Measurements from ENCODE around the gene TANC1.

Gene TANC1

GRCh38 chr2:158979772-158980171, 11.3 kb downstream of the TANC1 start:
- DNase-seq (ENCODE audit: insufficient read length) (no peak), FAIRE-seq (no peak)
- TF ChIP-seq POLR2A (IDR thresholded peaks at IDR 0.05; ENCODE audit: low read depth, low read length) (no peak), POLR2AphosphoS5 (IDR thresholded peaks at IDR 0.05; ENCODE audit: low read depth, low read length) (no peak), TAF1 (IDR thresholded peaks at IDR 0.05; ENCODE audit: borderline replicate concordance, low read depth, low read length) (no peak)

GRCh38 chr2:158984604-158985135, 16.2 kb downstream of the TANC1 start:
- DNase-seq (ENCODE audit: insufficient read length) (no peak), FAIRE-seq (no peak)
- TF ChIP-seq TAF1 (IDR thresholded peaks at IDR 0.05; ENCODE audit: borderline replicate concordance, low read depth, low read length) (no peak), POLR2A (IDR thresholded peaks at IDR 0.05; ENCODE audit: low read depth, low read length) (no peak), POLR2AphosphoS5 (IDR thresholded peaks at IDR 0.05; ENCODE audit: low read depth, low read length) (no peak)

GRCh38 chr2:158988501-158988900, 20.1 kb downstream of the TANC1 start:
- no peak for FAIRE-seq
- no peak for DNase-seq (ENCODE audit: insufficient read length)
- TF ChIP-seq TAF1 (IDR thresholded peaks at IDR 0.05; ENCODE audit: borderline replicate concordance, low read depth, low read length) (no peak), POLR2A (IDR thresholded peaks at IDR 0.05; ENCODE audit: low read depth, low read length) (no peak), POLR2AphosphoS5 (IDR thresholded peaks at IDR 0.05; ENCODE audit: low read depth, low read length) (no peak)

DNA sequence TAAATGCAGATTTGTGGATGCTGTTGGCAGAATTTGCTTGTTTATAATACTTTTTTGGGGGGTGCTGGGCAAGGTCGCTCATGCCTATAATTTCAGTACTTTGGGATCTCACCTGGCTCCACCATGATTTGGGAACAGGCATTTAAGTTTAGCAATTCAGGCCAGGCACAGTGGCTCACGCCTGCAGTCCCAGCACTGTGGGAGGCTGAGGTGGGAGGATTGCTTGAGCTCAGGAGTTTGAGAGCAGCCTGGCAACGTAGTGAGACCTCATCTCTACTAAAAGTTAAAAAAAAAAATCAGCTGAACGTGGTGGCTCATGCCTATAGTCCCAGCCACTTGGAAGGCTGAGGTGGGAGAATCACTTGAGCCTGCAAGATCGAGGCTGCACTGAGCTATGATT, 20.7 kb downstream of the TANC1 start:
- FAIRE-seq: no peak
- no peak for DNase-seq (ENCODE audit: insufficient read length)
- TF ChIP-seq POLR2AphosphoS5 (IDR thresholded peaks at IDR 0.05; ENCODE audit: low read depth, low read length) (no peak), POLR2A (IDR thresholded peaks at IDR 0.05; ENCODE audit: low read depth, low read length) (no peak), TAF1 (IDR thresholded peaks at IDR 0.05; ENCODE audit: borderline replicate concordance, low read depth, low read length) (no peak)

DNA sequence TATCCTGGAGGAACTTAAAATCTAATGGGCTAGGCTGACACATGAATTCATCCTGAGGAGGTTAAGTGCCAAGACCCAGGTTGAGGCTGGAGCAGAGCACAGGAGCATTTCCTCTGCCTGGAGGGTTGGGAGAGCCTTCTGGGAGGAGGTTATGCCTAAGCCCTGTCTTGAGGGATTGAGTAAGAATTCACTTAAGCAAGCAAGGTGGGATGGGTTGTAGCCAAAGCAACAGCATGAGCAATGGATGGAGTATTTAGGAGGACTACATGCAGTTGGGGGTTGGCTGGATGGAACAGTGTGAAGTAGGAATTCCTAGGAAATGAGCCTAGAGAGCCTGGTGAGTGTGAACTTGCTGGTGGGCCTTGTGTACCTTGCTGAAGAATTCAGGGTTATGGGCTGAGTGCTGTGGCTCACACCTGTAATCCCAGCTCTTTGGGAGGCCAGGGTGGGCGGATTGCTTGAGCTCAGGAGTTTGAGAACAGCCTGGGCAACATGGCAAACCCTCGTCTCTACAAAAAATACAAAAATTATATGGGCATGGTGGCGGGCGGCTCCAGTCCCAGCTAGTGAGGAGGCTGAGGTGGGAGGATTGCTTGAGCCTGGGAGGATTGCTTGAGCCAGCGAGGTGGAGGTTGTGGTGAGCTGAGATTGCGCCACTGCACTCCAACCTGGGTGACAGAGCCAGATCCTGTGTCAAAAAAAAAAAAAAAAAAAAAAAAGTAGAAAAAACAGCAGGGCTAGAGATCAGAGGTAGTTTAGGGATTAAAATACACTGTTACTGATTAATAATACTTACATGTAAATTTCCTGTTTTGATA, 22.2 kb downstream of the TANC1 start:
- no peak for DNase-seq (ENCODE audit: insufficient read length)
- no peak for FAIRE-seq
- TF ChIP-seq POLR2A (IDR thresholded peaks at IDR 0.05; ENCODE audit: low read depth, low read length) (no peak), POLR2AphosphoS5 (IDR thresholded peaks at IDR 0.05; ENCODE audit: low read depth, low read length) (no peak), TAF1 (IDR thresholded peaks at IDR 0.05; ENCODE audit: borderline replicate concordance, low read depth, low read length) (no peak)

DNA sequence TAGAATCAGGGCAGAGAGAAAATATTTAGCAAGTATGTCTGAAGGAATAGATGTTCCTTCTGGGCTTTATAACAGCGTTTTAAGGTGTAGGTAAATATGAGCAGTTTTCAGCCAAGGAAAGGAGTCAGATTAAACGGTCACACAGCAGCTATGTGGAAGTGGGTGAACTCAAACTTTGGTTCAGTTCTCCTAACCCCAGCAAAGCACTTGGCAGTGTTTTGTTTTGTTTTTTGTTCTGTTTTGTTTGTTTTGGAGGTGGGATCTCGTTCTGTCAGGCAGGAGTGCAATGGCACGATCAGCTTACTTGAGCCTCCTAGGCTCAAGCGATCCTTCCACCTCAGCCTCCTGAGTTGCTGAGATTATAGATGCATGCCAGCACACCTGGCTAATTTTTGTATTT, 24.6 kb downstream of the TANC1 start:
- FAIRE-seq: no peak

DNA sequence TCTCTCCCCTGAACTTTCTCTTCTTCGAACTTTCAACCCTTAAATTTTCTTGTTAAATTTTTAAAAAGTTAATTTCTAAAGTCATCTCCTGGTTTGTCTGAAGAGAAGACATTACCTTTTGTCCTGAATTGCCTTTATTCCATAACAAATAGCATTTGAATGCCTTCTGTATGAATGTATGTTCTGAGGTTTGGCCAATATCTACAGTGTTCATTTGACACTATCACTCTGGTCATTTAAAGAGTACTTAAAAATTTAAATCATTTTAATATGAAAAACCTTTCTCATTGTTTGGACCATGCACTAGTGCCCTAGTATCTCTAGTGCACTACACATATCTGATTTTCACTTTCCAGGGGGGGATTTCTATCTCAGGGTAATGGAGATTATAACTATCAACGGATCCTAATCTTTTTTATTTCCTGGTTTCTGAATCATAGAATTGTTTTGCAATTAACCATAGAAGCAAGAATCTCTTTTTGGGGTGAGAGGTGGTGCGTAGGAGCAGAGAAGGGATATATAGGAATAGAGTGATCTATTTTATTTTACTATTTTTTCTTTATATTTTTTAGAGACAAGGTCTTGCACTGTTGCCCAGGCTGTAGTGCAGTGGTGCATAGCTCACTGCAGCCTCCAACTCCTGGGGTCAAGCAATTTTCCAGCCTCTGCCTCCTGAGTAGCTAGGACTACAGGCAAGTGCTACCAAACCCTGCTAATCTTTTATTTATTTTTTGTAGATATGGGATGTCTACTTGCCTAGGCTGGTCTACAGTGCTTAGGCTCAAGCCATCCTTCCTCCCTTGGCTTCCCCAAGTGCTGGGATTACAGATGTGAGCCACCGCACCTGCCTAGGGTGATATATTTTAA, 25.5 kb downstream of the TANC1 start:
- DNase-seq (ENCODE audit: insufficient read length) (no peak), FAIRE-seq (no peak)
- TF ChIP-seq TAF1 (IDR thresholded peaks at IDR 0.05; ENCODE audit: borderline replicate concordance, low read depth, low read length): no peak
- TF ChIP-seq POLR2AphosphoS5 (IDR thresholded peaks at IDR 0.05; ENCODE audit: low read depth, low read length): no peak
- TF ChIP-seq POLR2A (IDR thresholded peaks at IDR 0.05; ENCODE audit: low read depth, low read length): no peak

More for the DNA sequence above, 24.6 kb downstream of the TANC1 start:
- TF ChIP-seq POLR2AphosphoS5 (IDR thresholded peaks at IDR 0.05; ENCODE audit: low read depth, low read length): no peak
- TF ChIP-seq POLR2A (IDR thresholded peaks at IDR 0.05; ENCODE audit: low read depth, low read length): no peak
- no peak for TF ChIP-seq TAF1 (IDR thresholded peaks at IDR 0.05; ENCODE audit: borderline replicate concordance, low read depth, low read length)
- DNase-seq (ENCODE audit: insufficient read length): no peak

DNA sequence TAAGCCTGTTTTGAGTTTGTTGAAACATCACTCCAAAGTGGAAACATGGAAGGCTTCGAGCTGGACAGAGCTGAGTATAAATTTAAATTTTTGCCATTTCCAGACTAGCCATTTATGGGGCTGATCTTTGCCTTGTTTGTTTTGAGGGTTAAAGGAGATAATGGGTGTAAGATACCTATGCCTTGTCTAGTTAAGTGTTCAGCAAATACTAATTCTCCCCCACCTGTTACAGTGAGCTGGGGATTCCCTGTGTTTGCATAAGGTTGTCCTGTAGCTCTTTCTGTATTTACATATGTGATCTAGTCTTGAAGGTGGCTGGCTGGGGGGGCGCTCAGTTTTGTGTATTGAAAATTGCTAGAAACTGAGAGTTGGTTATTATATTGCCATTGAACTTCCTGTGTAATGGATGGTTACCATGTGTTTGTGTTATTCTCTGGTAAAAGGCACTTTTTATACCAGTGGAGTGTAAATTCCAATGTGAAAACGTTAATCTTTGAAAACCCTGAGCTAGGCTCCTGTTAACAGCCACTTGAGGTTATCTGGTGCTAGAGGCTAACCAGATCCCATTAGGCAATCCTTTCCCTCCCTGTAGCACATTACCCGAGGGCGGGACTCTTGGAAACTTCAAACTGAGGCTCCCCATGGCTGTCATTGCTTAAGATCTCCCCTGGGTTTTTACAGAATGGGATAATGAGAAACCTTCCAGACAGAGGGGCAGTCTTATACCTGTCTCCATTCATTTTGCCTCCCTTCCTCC, 26.7 kb downstream of the TANC1 start:
- FAIRE-seq (peak; percentile 78), DNase-seq (ENCODE audit: insufficient read length) (no peak)
- no peak for TF ChIP-seq POLR2AphosphoS5 (IDR thresholded peaks at IDR 0.05; ENCODE audit: low read depth, low read length)
- no peak for TF ChIP-seq POLR2A (IDR thresholded peaks at IDR 0.05; ENCODE audit: low read depth, low read length)
- no peak for TF ChIP-seq TAF1 (IDR thresholded peaks at IDR 0.05; ENCODE audit: borderline replicate concordance, low read depth, low read length)

DNA sequence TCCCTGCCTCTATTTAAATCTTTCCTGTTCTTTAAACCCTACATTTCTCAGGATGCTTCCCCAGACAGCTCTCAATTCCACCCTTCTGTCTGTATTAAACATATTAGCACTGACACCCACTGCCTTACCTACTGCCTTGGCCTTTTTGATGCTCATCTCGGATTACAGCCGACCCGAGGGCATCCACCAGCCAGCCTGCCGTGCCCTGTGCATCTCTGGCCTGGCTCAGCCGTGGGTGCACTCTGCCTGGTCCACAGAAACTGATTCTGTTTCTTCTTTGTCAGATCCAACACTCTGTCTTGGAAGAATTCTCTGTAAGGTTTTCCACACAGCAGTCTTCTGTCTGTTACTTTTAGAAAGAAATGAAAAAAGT, 27.2 kb downstream of the TANC1 start:
- FAIRE-seq (no peak), DNase-seq (ENCODE audit: insufficient read length) (no peak)
- TF ChIP-seq POLR2AphosphoS5 (IDR thresholded peaks at IDR 0.05; ENCODE audit: low read depth, low read length): no peak

DNA sequence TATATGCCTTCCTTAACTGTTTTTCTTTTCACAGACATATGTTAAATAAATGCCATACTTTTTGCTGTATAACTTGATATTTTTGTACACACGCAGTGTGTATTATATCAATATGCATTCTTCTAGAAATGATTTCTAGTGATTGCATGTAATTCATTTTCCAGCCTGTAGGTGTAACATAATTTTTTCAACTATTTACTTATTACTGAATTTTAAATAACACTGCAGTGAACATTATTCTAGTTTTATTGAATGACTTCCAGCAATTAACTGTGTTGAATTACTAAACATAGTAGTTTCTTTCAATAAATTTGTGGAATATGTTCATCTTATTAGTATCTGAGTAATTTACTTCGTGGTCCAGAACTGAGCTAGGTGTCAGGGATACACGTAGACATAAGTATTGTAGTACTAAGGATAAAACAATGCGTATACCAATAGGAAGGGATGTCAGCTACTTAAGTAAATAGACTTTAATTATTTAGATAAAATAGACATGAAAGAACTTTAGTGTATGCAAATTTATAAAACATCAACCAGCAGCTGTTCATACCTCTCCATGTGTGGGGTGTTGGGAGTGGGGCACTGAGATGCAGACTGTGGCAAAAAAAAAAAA, 28.0 kb downstream of the TANC1 start:
- DNase-seq (ENCODE audit: insufficient read length): no peak
- no peak for FAIRE-seq

More for the DNA sequence above, 28.0 kb downstream of the TANC1 start:
- TF ChIP-seq TAF1 (IDR thresholded peaks at IDR 0.05; ENCODE audit: borderline replicate concordance, low read depth, low read length): no peak
- no peak for TF ChIP-seq POLR2AphosphoS5 (IDR thresholded peaks at IDR 0.05; ENCODE audit: low read depth, low read length)
- TF ChIP-seq POLR2A (IDR thresholded peaks at IDR 0.05; ENCODE audit: low read depth, low read length): no peak

All from GM12892 (cell line).